Natural killer cell (primary cell): ENCODE data around the gene ATP2A3. TPM values are rescaled to one million over a fixed set of nuclear protein-coding genes. Genes with fewer than 3 reads are reported as not detected.
A peak's percentile ranks its signal among the peaks of the same experiment; 100 is the strongest.

Experiments
- ATAC-seq, 3 donors: fragments of 150-1000 bp in 2 of 3; fragments of 200-7000 bp in 1 of 3; cut with Tn5 transposase; 1 replicate in 1 of 3; 2 replicates in 2 of 3; pipeline ENCODE4 v1.10.0; 2021; ENCODE audit warnings: mild to moderate bottlenecking in 2 of 3, moderate library complexity in 2 of 3
- DNase-seq, 2 donors: peaks; one replicate each; pipeline versions ENCODE4 v3.0.0 to v3.0.0-alpha.2; 2013 to 2021; ENCODE audit warnings: mixed read lengths in 1 of 2
- H3K27ac ChIP-seq: one replicate; pipeline ENCODE4 v1.5.1; 2013; ENCODE audit warnings: mild to moderate bottlenecking, low read length
- H3K27me3 ChIP-seq: one replicate; pipeline ENCODE4 v1.6.1; 2013; ENCODE audit warnings: low read length; ENCODE audit not compliant: control insufficient read depth, insufficient read depth
- H3K36me3 ChIP-seq: one replicate; pipeline ENCODE4 v1.6.1; 2013; ENCODE audit warnings: low read length; ENCODE audit not compliant: control insufficient read depth, insufficient read depth
- H3K4me1 ChIP-seq: one replicate; pipeline ENCODE4 v1.6.1; 2013; ENCODE audit warnings: low read length; ENCODE audit not compliant: control insufficient read depth, insufficient read depth
- H3K4me3 ChIP-seq: one replicate; pipeline ENCODE4 v1.5.1; 2013; ENCODE audit warnings: low read length
- H3K9me3 ChIP-seq: one replicate; pipeline ENCODE4 v1.6.1; 2013; ENCODE audit warnings: low read length; ENCODE audit not compliant: control insufficient read depth, insufficient read depth
- H3K27ac Mint-ChIP-seq, 2 donors: one replicate each; pipeline ENCODE4 v1.8.0; 2022; ENCODE audit warnings: mild to moderate bottlenecking in 2 of 2, mixed read lengths in 2 of 2, moderate library complexity in 1 of 2
- H3K27me3 Mint-ChIP-seq, 2 donors: one replicate each; pipeline ENCODE4 v1.8.0; 2022; ENCODE audit warnings: low read depth in 2 of 2, mixed read lengths in 2 of 2
- H3K36me3 Mint-ChIP-seq: one replicate; pipeline ENCODE4 v1.8.0; 2022; ENCODE audit warnings: mixed read lengths
- H3K4me1 Mint-ChIP-seq, 2 donors: one replicate each; pipeline ENCODE4 v1.8.0; 2022; ENCODE audit warnings: mixed read lengths in 2 of 2
- H3K4me3 Mint-ChIP-seq: one replicate; pipeline ENCODE4 v1.8.0; 2022; ENCODE audit warnings: mild to moderate bottlenecking, moderate library complexity, mixed read lengths
- H3K9me3 Mint-ChIP-seq, 2 donors: one replicate each; pipeline ENCODE4 v1.8.0; 2022; ENCODE audit warnings: mixed read lengths in 2 of 2
- CTCF ChIP-seq: fragments of 200-600 bp; IDR thresholded peaks from one replicate; pipeline ENCODE4 v1.8.0; 2022; ENCODE audit warnings: antibody characterized with exemption
- WGBS: methylation state at CpG from one replicate; pipeline ENCODE4 v1.1.7; 2013; ENCODE audit warnings: missing lambda C conversion rate; ENCODE audit not compliant: insufficient coverage; 5-methylcytosine and 5-hydroxymethylcytosine counted together
- intact Hi-C: fragments of 100-400 bp; cut with micrococcal nuclease; formaldehyde crosslinking; loops from one replicate; pipeline ENCODE4 v1.14.2; 2022
- total RNA-seq, 4 donors: library from RNA; stranded (reverse); fragments of 120-200 nt in 1 of 4; gene quantifications; one replicate each; pipeline versions ENCODE4 v1.2.3 to v1.2.4, GENCODE V29; 2013 to 2022

ATP2A3 gene
- total RNA-seq, 3 donors from 2014 or later (not counting 1 experiment from before 2014, with no cell fraction given), result 326 to 397 (median 377) TPM

GRCh38 chr17:3955673-3955988 lies 8.6 kb downstream of the ATP2A3 start:
- WGBS, result 90% methylated on average over 9 of the region's 10 CpGs
- no peaks in the 10 kb centered on the region for H3K27me3 Mint-ChIP-seq
- H3K4me1 ChIP-seq, result peaks cover 33% of the 10 kb centered on the region

DNA sequence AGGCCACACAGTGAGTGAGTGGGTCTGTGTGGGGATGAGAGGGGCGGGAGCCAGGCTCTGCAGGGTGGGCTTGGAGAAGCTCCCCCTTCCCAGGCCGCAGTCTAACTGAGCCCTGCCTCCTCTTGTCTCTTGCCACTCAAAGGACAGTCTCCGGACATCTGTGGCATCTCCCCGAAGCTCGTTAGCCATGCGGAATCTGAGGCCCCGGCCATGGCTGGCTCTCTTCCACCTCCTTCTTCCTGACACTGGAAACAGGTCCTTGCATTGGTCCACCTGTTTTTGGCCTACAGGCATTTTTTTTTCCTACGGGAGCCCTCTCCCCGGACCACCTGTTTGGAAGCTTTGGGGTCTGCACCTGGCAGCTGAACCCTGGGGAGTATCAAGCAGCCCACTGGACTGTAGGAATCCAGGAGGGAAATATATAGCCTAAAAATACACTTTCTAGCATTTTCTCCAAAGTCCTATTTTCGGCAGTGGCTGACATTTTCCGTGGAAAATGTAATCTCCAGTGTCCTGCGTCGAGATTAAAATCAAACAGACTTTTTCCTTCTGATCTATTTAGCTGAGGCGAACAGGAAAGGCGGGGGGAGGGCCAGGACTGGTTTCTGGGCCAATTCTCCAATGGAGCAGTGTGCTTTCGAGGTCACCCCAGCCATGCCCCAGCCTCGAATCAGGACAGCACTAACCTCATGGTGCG lies 9.1 kb downstream of the ATP2A3 start:
- no peak overlapping the region for H3K27ac ChIP-seq
- Mint-ChIP-seq H3K4me3 (no peak overlapping the region), H3K27ac (peak overlapping the region; percentile 9 to 60), H3K27me3 (no peaks in the 10 kb centered on the region), H3K4me1 (peaks cover 25 to 46% of the 10 kb centered on the region in 2 donors), H3K36me3 (no peaks in the 10 kb centered on the region), H3K9me3 (no peaks in the 10 kb centered on the region)
- H3K4me3 ChIP-seq, result no peak overlapping the region
- H3K9me3 ChIP-seq, result no peaks in the 10 kb centered on the region
- no peak for DNase-seq
- ATAC-seq, result no peak
- peaks cover 45% of the 10 kb centered on the region for H3K36me3 ChIP-seq
- no peak for TF ChIP-seq CTCF
- intact Hi-C loops, result no loop called here
- WGBS, result 82% methylated on average over 18 of the region's 18 CpGs
- no peaks in the 10 kb centered on the region for H3K27me3 ChIP-seq
- H3K4me1 ChIP-seq, result peaks cover 28% of the 10 kb centered on the region

More at GRCh38 chr17:3955673-3955988, 8.6 kb downstream of the ATP2A3 start:
- DNase-seq (no peak), ATAC-seq (no peak)
- intact Hi-C loops, result no loop called here
- H3K36me3 ChIP-seq, result peaks cover 44% of the 10 kb centered on the region
- H3K9me3 ChIP-seq, result no peaks in the 10 kb centered on the region
- H3K27me3 ChIP-seq, result no peaks in the 10 kb centered on the region
- no peak overlapping the region for H3K27ac ChIP-seq
- H3K9me3 Mint-ChIP-seq, result no peaks in the 10 kb centered on the region
- no peak for TF ChIP-seq CTCF
- no peak overlapping the region for H3K4me3 ChIP-seq
- no peak overlapping the region for H3K4me3 Mint-ChIP-seq
- peak overlapping the region in 1 of 2 donors; percentile 60 for H3K27ac Mint-ChIP-seq
- H3K36me3 Mint-ChIP-seq, result no peaks in the 10 kb centered on the region
- peaks cover 30 to 51% of the 10 kb centered on the region in 2 donors for H3K4me1 Mint-ChIP-seq

DNA sequence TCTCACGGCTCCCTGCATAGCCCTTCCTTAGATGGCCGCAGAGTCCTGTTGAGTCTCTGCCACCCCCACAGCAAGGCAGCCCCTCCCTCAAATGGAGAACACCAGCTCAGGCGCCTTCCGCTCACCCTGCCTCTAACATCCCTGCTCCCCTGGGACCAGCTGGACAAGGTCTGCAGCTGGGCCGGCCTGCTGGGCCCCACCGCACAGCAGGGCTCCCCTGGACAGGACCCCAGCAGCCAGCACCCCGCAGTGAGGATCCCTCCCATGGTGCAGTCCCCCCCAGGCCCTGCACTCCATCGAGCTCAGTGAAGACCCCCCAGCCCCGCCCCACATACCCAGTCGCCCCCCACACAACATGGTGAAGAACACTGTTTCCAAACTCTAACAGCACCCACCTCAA lies 10.2 kb downstream of the ATP2A3 start:
- Mint-ChIP-seq H3K4me3 (no peak overlapping the region), H3K9me3 (no peaks in the 10 kb centered on the region), H3K27ac (no peak overlapping the region), H3K4me1 (peaks cover 15 to 35% of the 10 kb centered on the region in 2 donors), H3K27me3 (no peaks in the 10 kb centered on the region), H3K36me3 (no peaks in the 10 kb centered on the region)
- H3K27ac ChIP-seq, result no peak overlapping the region
- intact Hi-C loops, result no loop called here
- H3K9me3 ChIP-seq, result no peaks in the 10 kb centered on the region
- WGBS, result 95% methylated on average over 8 of the region's 10 CpGs
- H3K4me1 ChIP-seq, result peaks cover 18% of the 10 kb centered on the region
- H3K27me3 ChIP-seq, result no peaks in the 10 kb centered on the region
- peaks cover 50% of the 10 kb centered on the region for H3K36me3 ChIP-seq
- DNase-seq (no peak), ATAC-seq (no peak)
- no peak for TF ChIP-seq CTCF
- H3K4me3 ChIP-seq, result no peak overlapping the region

DNA sequence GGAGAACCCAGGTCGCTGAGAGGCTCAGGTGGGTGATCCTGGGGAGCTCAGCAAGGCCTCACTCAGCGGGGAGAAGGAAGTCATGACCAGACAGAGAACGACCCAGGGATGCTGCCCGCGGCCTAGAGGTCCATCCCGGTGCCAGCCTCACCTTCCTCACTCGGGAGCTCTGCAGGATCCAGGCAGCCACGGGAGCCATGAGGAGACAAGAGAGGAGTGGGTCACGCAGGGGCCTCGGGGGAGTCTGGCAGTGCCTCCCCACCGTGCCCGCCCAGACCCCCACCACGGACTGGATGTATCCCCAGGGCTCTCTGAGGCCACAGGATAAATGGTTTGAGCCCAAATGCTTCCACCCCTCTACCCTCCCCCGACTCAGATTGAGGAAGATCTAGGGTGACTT lies 10.7 kb downstream of the ATP2A3 start:
- Histone ChIP-seq H3K27me3 (no peaks in the 10 kb centered on the region), H3K4me1 (peaks cover 16% of the 10 kb centered on the region), H3K36me3 (peaks cover 54% of the 10 kb centered on the region), H3K27ac (no peak overlapping the region), H3K4me3 (no peak overlapping the region), H3K9me3 (no peaks in the 10 kb centered on the region)
- no peak overlapping the region for H3K27ac Mint-ChIP-seq
- H3K4me3 Mint-ChIP-seq, result no peak overlapping the region
- H3K9me3 Mint-ChIP-seq, result no peaks in the 10 kb centered on the region
- WGBS, result 97% methylated on average over 14 of the region's 14 CpGs
- ATAC-seq, result no peak
- H3K27me3 Mint-ChIP-seq, result no peaks in the 10 kb centered on the region
- no peak for TF ChIP-seq CTCF
- H3K36me3 Mint-ChIP-seq, result no peaks in the 10 kb centered on the region
- intact Hi-C loops, result no loop called here
- no peak for DNase-seq
- peaks cover 13 to 32% of the 10 kb centered on the region in 2 donors for H3K4me1 Mint-ChIP-seq
